Type B pancreatic cell (in vitro differentiated cells): Measurements from ENCODE around the gene CAPN11. TPM values are rescaled to one million over a fixed set of nuclear protein-coding genes. Genes with fewer than 3 reads are reported as not detected.

Experiments used
- DNase-seq: peaks from one replicate; pipeline ENCODE4 v3.0.0; 2021; ENCODE audit warnings: mixed read lengths; ENCODE audit not compliant: unreplicated experiment; ENCODE audit errors: extremely low spot score
- H3K27ac Mint-ChIP-seq: 2 replicates; pipeline ENCODE4 v1.8.0; 2021; ENCODE audit warnings: mild to moderate bottlenecking, mixed read lengths
- H3K27me3 Mint-ChIP-seq: 2 replicates; pipeline ENCODE4 v1.8.0; 2021; ENCODE audit warnings: mixed read lengths
- H3K36me3 Mint-ChIP-seq: 2 replicates; pipeline ENCODE4 v1.8.0; 2021; ENCODE audit warnings: mixed read lengths
- H3K4me1 Mint-ChIP-seq: one replicate; pipeline ENCODE4 v1.8.0; 2021; ENCODE audit warnings: mixed read lengths; ENCODE audit not compliant: unreplicated experiment
- H3K4me3 Mint-ChIP-seq: 2 replicates; pipeline ENCODE4 v1.8.0; 2021; ENCODE audit warnings: mild to moderate bottlenecking, mixed read lengths
- H3K9me3 Mint-ChIP-seq: 2 replicates; pipeline ENCODE4 v1.8.0; 2021; ENCODE audit warnings: mixed read lengths
- total RNA-seq: library from RNA; stranded (reverse); gene quantifications from 2 replicates; pipeline ENCODE4 v1.2.1, GENCODE V29; 2021; ENCODE audit warnings: low replicate concordance
- TF ChIP-seq, protein P1 (sequence below): fragments of 200-600 bp; sonication (generic); conservative IDR thresholded peaks from 2 replicates; pipeline ENCODE4 v1.5.0; 2021; ENCODE audit warnings: antibody characterized with exemption, mild to moderate bottlenecking

CAPN11 gene
- total RNA-seq, 1 donor from 2014 or later: not detected

DNA sequence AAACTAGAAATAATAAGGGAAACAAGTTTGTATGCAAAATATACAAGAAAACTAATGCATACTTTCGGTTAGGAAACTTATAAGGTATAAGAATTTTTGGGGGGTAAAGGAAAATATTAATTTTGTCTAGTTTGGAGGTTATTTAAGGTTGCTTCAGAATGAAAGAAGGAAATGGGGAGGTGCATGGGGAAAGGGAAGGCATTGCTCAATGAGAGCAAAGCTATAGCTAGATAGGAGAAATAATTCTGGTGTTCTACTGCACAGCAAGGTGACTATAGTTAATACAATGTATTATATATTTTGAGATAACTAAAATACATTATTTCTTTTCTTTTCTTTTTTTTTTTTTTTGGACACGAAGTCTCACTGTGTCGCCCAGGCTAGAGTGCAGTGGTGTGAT is 52.7 kb downstream of the CAPN11 start:
- TF ChIP-seq, protein P1, sequence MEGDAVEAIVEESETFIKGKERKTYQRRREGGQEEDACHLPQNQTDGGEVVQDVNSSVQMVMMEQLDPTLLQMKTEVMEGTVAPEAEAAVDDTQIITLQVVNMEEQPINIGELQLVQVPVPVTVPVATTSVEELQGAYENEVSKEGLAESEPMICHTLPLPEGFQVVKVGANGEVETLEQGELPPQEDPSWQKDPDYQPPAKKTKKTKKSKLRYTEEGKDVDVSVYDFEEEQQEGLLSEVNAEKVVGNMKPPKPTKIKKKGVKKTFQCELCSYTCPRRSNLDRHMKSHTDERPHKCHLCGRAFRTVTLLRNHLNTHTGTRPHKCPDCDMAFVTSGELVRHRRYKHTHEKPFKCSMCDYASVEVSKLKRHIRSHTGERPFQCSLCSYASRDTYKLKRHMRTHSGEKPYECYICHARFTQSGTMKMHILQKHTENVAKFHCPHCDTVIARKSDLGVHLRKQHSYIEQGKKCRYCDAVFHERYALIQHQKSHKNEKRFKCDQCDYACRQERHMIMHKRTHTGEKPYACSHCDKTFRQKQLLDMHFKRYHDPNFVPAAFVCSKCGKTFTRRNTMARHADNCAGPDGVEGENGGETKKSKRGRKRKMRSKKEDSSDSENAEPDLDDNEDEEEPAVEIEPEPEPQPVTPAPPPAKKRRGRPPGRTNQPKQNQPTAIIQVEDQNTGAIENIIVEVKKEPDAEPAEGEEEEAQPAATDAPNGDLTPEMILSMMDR: no peak
- H3K4me1 Mint-ChIP-seq: peaks cover 7% of the 10 kb centered on the region
- H3K4me3 Mint-ChIP-seq: no peak overlapping the region
- H3K27me3 Mint-ChIP-seq: peaks cover 5% of the 10 kb centered on the region
- H3K27ac Mint-ChIP-seq: no peak overlapping the region
- H3K36me3 Mint-ChIP-seq: no peaks in the 10 kb centered on the region
- no peaks in the 10 kb centered on the region for H3K9me3 Mint-ChIP-seq
- no peak for DNase-seq

DNA sequence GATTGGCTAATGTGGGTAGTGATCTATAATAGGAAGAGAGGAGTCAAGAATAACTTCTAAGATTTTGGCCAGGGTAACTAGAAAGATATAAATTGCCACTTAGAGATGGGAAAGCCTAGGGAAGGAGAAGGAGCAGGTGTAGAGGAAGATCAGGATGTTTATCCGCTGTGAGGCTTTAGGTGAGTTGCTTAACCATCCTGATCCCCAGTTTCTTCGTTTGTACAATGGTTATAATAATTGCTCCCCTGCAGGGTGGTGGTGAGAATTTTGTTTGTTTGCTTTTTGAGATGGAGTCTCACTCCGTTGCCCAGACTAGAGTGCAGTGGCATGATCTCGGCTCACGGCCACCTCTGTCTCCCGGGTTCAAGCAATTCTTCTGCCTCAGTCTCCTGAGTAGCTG is 55.7 kb downstream of the CAPN11 start:
- H3K27me3 Mint-ChIP-seq: peaks cover 9% of the 10 kb centered on the region
- no peaks in the 10 kb centered on the region for H3K36me3 Mint-ChIP-seq
- H3K9me3 Mint-ChIP-seq: no peaks in the 10 kb centered on the region
- TF ChIP-seq, protein P1: no peak
- H3K4me3 Mint-ChIP-seq: no peak overlapping the region
- DNase-seq: no peak
- peaks cover 17% of the 10 kb centered on the region for H3K4me1 Mint-ChIP-seq
- no peak overlapping the region for H3K27ac Mint-ChIP-seq

DNA sequence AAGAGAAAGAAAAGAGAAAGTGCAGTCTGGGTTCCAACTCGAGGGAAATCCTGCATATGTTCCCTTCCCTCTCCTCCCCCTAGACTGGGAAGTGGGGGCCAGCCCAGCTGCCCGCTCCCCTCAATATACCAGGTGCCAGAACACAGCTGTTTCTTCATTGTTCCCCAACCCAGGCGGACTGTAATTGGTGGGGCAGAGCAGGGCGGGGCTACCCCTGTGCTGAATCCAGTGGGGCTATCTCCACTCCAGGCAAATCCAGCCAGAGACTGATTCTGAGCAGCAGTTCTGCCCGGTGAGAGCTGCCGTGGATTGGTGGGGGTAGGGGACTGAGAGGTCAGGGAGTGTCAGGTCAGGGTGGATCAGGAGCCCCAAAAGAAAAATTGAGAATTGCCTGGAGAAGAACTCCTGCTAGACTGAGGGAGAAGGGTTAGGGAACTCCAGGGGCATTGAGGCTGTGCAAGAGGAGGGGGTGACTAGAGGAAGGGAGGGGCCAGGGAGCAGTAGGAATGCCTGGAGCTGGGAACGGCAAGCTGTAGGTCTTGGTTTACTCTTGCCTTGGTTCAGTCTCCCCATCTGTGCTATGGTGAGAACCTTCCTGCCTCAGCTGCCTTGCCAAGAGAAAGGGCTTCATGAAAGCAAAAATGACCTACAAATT is 58.2 kb downstream of the CAPN11 start, which contains the start of gene MYMX:
Gene MYMX (plus strand): TSS at position 250 of the 655 bp plus-strand sequence. CDS start 546 bp downstream, outside the sequence.
- H3K4me3 Mint-ChIP-seq: peak within 1 kb of the TSS; percentile 64
- H3K27me3 Mint-ChIP-seq: peaks cover 13% of the 10 kb centered on the region
- H3K36me3 Mint-ChIP-seq: no peaks in the 10 kb centered on the region
- peak within 1 kb of the TSS; percentile 76 for H3K27ac Mint-ChIP-seq
- DNase-seq: no peak
- H3K9me3 Mint-ChIP-seq: no peaks in the 10 kb centered on the region
- H3K4me1 Mint-ChIP-seq: peaks cover 22% of the 10 kb centered on the region
- TF ChIP-seq, protein P1: no peak

DNA sequence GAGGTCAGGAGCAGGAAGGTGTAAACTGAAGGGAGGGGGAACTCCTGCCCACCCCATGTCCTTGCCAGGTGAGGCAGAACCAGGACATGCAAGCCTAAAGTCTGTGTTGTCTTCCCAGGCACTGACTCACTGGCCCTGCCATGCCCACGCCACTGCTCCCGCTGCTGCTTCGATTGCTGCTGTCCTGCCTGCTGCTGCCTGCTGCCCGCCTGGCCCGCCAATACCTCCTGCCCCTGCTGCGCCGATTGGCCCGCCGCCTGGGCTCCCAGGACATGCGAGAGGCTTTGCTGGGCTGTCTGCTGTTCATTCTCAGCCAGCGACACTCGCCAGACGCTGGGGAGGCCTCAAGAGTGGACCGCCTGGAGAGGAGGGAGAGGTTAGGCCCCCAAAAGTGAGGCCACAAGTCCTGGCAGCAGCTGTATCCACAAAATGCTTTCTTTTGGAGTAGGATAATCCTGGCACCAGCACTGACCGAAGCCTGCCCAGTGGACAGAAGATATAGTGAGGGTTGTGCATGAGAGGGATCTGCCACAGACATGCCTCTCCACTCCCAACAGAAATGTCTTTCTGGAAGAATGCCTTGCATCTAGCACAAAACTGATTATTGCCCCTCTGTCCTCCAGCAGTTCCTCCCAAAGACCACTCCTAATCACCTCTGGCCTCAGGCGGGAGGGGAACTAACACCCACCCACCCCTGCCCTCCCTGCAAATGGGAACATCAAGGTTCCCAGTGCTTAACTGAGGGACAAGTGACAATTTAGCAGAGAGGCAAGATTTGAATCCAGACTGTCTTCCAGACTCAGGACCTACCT is 58.9 kb downstream of the CAPN11 start:
- H3K4me3 Mint-ChIP-seq: no peak overlapping the region
- H3K9me3 Mint-ChIP-seq: no peaks in the 10 kb centered on the region
- H3K36me3 Mint-ChIP-seq: no peaks in the 10 kb centered on the region
- TF ChIP-seq, protein P1: no peak
- peaks cover 23% of the 10 kb centered on the region for H3K4me1 Mint-ChIP-seq
- no peak for DNase-seq
- H3K27ac Mint-ChIP-seq: peak overlapping the region; percentile 76
- peaks cover 13% of the 10 kb centered on the region for H3K27me3 Mint-ChIP-seq

DNA sequence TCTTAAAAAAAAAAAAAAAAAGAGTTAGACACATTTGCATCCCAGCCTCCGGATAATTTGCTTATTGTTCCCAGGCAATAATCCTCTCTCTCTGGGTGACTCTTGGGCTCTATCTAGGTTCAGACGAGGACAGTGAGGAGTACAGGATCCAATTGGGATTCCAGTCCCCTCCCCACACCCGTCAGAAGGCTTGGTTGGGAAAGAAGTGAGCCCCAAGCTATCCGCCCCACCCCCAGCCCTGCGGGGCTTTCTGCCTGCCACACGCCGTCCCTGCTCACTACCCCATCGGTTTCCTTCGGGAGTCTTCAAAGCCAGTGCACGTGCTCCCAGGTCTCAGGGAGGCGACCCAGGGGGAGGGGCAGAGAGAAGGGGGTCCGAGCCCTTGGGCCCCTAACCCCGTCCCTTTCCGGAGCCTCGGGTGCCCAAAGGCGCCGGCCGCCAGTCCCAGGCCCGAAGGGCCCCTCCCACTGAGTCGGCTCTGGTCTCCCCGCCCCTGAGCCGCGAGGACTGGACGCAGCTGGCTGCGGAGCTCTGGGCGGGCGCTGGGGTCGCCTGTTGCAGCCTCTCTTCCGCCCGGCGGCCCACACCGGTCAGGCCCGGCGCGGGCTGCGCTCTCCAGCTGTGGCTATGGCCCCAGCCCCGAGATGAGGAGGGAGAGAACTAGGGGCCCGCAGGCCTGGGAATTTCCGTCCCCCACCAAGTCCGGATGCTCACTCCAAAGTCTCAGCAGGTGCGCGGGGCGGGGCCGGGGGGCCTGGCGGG is 60.6 kb downstream of the CAPN11 start:
- TF ChIP-seq, protein P1: no peak
- peaks cover 19% of the 10 kb centered on the region for H3K27me3 Mint-ChIP-seq
- peak overlapping the region; percentile 69 for H3K27ac Mint-ChIP-seq
- H3K4me3 Mint-ChIP-seq: peak overlapping the region; percentile 82
- H3K9me3 Mint-ChIP-seq: no peaks in the 10 kb centered on the region
- peak; percentile 79 for DNase-seq
- peaks cover 32% of the 10 kb centered on the region for H3K4me1 Mint-ChIP-seq
- H3K36me3 Mint-ChIP-seq: no peaks in the 10 kb centered on the region
